ENCODE measurements around the gene PRPH2. TPM values are rescaled to one million over a fixed set of nuclear protein-coding genes. Genes with fewer than 3 reads are reported as not detected.
A peak's percentile ranks its signal among the peaks of the same experiment; 100 is the strongest.

The PRPH2 gene
- total RNA-seq, 1 experiment from 2014 or later = not detected

DNA sequence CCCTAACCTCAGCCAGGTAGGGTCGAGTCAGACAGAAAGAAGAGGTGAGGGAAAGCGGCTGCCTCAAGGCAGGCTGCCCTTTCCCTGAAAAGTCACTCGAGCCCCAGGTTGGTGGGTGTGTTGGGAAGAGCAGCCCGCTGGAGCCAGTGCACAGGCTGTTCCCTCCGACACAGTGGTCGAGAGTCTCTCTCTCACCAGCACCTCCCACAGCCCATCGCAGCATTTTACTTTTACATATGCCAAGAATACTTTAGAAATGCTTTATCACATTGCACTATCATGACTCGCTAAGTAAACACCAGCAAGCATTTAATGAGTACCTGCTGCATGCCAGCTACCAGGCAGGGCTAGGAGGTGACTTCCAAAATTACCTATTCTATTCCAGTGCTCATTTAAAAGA is 1.7 kb downstream of the PRPH2 start:
- Histone ChIP-seq H3F3A (ENCODE audit: insufficient read depth, low read depth) (no peaks in the 10 kb centered on the region), H3K4me1 (replicated peaks; ENCODE audit: insufficient read depth) (no peaks in the 10 kb centered on the region), H3K79me2 (ENCODE audit: low read depth) (no peaks in the 10 kb centered on the region), H3K4me3 (no peak overlapping the region), H3K4me2 (peak overlapping the region; percentile 25), H3K27me3 (ENCODE audit: insufficient read depth, low read depth) (no peaks in the 10 kb centered on the region), H3K9me3 (ENCODE audit: insufficient read depth, low read depth) (no peaks in the 10 kb centered on the region), H3K9me2 (ENCODE audit: insufficient read depth) (no peaks in the 10 kb centered on the region), H3K36me3 (ENCODE audit: low read depth) (no peaks in the 10 kb centered on the region), H2AFZ (no peak overlapping the region), H3K27ac (no peak overlapping the region), H4K20me1 (ENCODE audit: insufficient read depth) (no peaks in the 10 kb centered on the region)
- BruUV-seq (replicated peaks) = no TSS peak
- ChIA-PET POLR2A (ENCODE audit: unreplicated experiment) (interaction anchor here (0.7 kb wide), 1 partner anchor 457 kb away, joined by 4 read pairs; no protein-coding TSS in a partner anchor), CTCF (interaction anchor here (0.7 kb wide), 2 partner anchors 19 to 20 kb away, joined by 3 read pairs; no protein-coding TSS in a partner anchor)
- DNase-seq = peak in 1 of 2 experiments; percentile 66
- intact Hi-C loops (cut with micrococcal nuclease; ENCODE audit: unreplicated experiment) = loop anchor here (10.0 kb wide), 1 partner anchor 936 kb away; the partner anchor contains the start of genes PRICKLE4 and TOMM6
- TF ChIP-seq CTCF (conservative IDR thresholded peaks at IDR 0.05) = no peak
- no peak for TF ChIP-seq EZH2 (IDR thresholded peaks at IDR 0.05; ENCODE audit: low read depth)

- H3K4me2 ChIP-seq = no peak overlapping the region
- H3K4me1 ChIP-seq (replicated peaks; ENCODE audit: insufficient read depth) = peaks cover 11% of the 10 kb centered on the region
- BruUV-seq (replicated peaks) = no TSS peak
- no peak for TF ChIP-seq EZH2 (IDR thresholded peaks at IDR 0.05; ENCODE audit: low read depth)
- TF ChIP-seq CTCF (conservative IDR thresholded peaks at IDR 0.05) = no peak
- H3K9me3 ChIP-seq (ENCODE audit: insufficient read depth, low read depth) = peaks cover 5% of the 10 kb centered on the region; the same call in 1 of the 2 replicates
- intact Hi-C loops (cut with micrococcal nuclease; ENCODE audit: unreplicated experiment) = no loop called here
- H3K79me2 ChIP-seq (ENCODE audit: low read depth) = no peaks in the 10 kb centered on the region
- no peak overlapping the region for H2AFZ ChIP-seq
- no peak overlapping the region for H3K27ac ChIP-seq
- no peaks in the 10 kb centered on the region for H3K9me2 ChIP-seq (ENCODE audit: insufficient read depth)
- H3K27me3 ChIP-seq (ENCODE audit: insufficient read depth, low read depth) = no peaks in the 10 kb centered on the region
- H3F3A ChIP-seq (ENCODE audit: insufficient read depth, low read depth) = peaks cover 9% of the 10 kb centered on the region; the same call in 1 of the 2 replicates
- H3K4me3 ChIP-seq = no peak overlapping the region
- no peak for DNase-seq
- no peaks in the 10 kb centered on the region for H4K20me1 ChIP-seq (ENCODE audit: insufficient read depth)
- H3K36me3 ChIP-seq (ENCODE audit: low read depth) = no peaks in the 10 kb centered on the region
- POLR2A ChIA-PET (ENCODE audit: unreplicated experiment) = no interaction called here
- CTCF ChIA-PET = interaction anchor here (0.6 kb wide), 1 partner anchor 10 kb away, joined by 5 read pairs; no protein-coding TSS in a partner anchor
Observed at GRCh38 chr6:42715871-42716270, 6.5 kb downstream of the PRPH2 start.

DNA sequence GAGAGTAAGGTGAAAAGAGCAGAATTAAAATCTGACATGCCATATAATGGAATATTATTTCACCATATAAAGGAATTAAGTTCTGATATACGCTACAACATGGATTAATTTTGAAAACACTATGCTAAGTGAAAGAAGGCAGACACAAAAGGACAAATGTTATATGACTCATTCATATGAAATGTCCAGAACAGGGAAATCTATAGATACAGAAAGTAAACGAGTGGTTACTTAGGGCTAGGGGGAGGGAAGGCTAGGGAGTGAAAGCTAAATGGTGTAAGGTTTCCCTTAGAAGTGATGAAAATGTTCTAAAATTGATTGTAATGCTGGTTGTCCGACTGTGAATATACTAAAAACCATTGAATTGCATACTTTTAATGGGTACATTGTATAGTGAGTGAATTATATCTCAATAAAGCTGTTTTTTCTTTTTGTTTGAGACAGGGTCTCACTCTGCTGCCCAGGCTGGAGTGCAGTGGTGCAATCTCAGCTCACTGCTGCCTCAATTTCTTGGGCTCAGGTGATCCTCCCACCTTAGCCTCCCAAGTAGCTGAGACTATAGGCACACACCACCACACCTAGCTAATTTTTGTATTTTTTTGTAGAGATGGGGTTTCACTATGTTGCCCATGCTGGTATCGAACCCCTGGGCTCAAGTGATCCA is 8.2 kb downstream of the PRPH2 start:
- H2AFZ ChIP-seq = no peak overlapping the region
- H3K4me2 ChIP-seq = peak overlapping the region; percentile 52
- H3K4me3 ChIP-seq = no peak overlapping the region
- TF ChIP-seq CTCF (conservative IDR thresholded peaks at IDR 0.05) = no peak
- no peak for TF ChIP-seq EZH2 (IDR thresholded peaks at IDR 0.05; ENCODE audit: low read depth)
- intact Hi-C loops (cut with micrococcal nuclease; ENCODE audit: unreplicated experiment) = no loop called here
- H3K36me3 ChIP-seq (ENCODE audit: low read depth) = no peaks in the 10 kb centered on the region
- DNase-seq = peak in 1 of 2 experiments; percentile 68
- no TSS peak for BruUV-seq (replicated peaks)
- CTCF ChIA-PET = no interaction called here
- H3K79me2 ChIP-seq (ENCODE audit: low read depth) = no peaks in the 10 kb centered on the region
- peaks cover 5% of the 10 kb centered on the region; the same call in 1 of the 2 replicates for H3K9me3 ChIP-seq (ENCODE audit: insufficient read depth, low read depth)
- H3K9me2 ChIP-seq (ENCODE audit: insufficient read depth) = no peaks in the 10 kb centered on the region
- no peaks in the 10 kb centered on the region for H3K27me3 ChIP-seq (ENCODE audit: insufficient read depth, low read depth)
- peaks cover 11% of the 10 kb centered on the region for H3K4me1 ChIP-seq (replicated peaks; ENCODE audit: insufficient read depth)
- no peaks in the 10 kb centered on the region for H4K20me1 ChIP-seq (ENCODE audit: insufficient read depth)
- POLR2A ChIA-PET (ENCODE audit: unreplicated experiment) = no interaction called here
- H3F3A ChIP-seq (ENCODE audit: insufficient read depth, low read depth) = peaks cover 9% of the 10 kb centered on the region; the same call in 1 of the 2 replicates
- 0 out of 2 replicates have a peak overlapping the region, but pooled peaks have one; percentile 6 for H3K27ac ChIP-seq

Data from PC-9 (cell line).